ENCODE results near the gene ETF1.

- TF ChIP-seq CTCF (IDR thresholded peaks at IDR 0.05) (no peak), EZH2 (IDR thresholded peaks at IDR 0.05; ENCODE audit: borderline replicate concordance, insufficient read depth, low read depth, low read length, poor library complexity, severe bottlenecking) (no peak)
Measured at GRCh38 chr5:138528208-138528607, 14.8 kb downstream of the ETF1 start.

All from B cell (primary cell).